GM12872 (cell line): Measurements from ENCODE around the gene PDK2.

Source experiments
- TF ChIP-seq, protein P1 (sequence below): IDR thresholded peaks from 3 replicates; pipeline ENCODE4 v1.5.1; 2011; ENCODE audit warnings: low read depth, mild to moderate bottlenecking, low read length, moderate library complexity; ENCODE audit not compliant: insufficient read depth

The PDK2 gene

DNA sequence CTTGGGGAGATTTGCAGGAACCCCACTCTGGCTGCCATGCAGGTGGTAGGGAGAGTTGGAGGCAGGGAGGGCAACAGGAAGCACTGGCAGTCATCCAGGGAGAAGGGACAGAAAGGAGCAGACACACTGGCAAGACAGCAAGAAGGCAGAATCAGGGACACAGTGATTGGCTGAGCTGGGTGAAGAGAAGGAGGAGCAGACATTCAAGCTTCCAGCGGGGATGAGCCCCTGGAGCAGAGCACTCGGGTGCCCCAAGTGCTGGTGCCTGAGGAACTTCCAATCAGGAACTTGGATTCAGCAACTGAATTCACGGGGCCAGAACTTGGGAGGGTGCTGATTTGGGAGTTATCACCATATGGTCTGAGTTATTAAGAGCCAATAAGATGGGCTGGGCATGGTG is 45.5 kb upstream of the PDK2 start:
- TF ChIP-seq, protein P1, sequence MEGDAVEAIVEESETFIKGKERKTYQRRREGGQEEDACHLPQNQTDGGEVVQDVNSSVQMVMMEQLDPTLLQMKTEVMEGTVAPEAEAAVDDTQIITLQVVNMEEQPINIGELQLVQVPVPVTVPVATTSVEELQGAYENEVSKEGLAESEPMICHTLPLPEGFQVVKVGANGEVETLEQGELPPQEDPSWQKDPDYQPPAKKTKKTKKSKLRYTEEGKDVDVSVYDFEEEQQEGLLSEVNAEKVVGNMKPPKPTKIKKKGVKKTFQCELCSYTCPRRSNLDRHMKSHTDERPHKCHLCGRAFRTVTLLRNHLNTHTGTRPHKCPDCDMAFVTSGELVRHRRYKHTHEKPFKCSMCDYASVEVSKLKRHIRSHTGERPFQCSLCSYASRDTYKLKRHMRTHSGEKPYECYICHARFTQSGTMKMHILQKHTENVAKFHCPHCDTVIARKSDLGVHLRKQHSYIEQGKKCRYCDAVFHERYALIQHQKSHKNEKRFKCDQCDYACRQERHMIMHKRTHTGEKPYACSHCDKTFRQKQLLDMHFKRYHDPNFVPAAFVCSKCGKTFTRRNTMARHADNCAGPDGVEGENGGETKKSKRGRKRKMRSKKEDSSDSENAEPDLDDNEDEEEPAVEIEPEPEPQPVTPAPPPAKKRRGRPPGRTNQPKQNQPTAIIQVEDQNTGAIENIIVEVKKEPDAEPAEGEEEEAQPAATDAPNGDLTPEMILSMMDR: no peak

DNA sequence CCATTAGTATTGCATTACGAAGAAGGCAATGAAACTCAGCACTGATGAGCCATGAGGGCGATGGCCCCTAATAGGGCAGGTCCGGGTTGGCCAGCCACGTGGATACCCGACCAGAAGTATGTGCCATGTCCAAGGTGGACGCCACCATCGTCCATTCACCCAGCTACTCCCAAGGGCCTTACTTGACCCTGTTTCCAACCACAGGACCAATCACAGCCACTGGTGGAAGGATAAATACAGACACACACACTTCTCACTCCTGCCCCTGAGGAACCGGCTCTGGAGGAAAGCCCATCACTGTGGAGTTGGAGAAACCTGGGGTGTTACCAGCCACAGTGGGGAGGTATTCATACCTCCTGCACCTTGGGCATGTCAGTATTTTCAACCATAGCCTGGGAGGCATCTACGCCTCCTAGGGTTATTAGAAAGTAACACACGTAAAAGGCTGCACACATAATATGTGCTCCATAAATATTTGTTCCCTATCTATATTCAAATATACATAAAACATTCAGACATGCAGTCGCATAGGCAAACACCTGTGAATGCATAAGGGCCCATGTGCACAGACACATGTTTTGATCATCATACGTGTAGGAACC is 44.6 kb upstream of the PDK2 start:
- TF ChIP-seq, protein P1: no peak

DNA sequence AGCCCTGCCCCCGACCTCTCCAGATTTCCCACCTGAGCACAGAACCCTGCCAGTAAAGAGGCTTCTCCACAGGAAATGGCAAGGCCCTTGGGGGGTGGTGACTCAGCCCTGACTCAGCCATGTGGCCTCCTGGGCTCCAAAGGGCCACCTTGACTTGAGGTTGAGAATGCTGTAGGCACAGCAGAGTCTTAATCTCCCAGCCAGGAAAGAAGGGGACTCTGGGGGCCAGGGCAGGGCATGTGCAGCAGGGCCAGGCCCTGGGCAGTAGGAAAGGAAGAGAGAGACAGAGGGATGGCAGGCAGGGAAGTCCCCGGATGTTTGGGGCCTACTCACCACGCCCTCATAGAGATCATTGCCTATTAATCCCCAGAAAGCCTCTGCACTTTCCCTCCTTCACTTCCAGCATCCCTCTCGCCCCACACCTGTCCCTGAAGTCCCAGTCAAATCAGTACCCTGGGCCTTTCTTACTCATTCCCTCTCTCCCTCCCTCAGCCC is 44.0 kb upstream of the PDK2 start:
- TF ChIP-seq, protein P1: no peak

DNA sequence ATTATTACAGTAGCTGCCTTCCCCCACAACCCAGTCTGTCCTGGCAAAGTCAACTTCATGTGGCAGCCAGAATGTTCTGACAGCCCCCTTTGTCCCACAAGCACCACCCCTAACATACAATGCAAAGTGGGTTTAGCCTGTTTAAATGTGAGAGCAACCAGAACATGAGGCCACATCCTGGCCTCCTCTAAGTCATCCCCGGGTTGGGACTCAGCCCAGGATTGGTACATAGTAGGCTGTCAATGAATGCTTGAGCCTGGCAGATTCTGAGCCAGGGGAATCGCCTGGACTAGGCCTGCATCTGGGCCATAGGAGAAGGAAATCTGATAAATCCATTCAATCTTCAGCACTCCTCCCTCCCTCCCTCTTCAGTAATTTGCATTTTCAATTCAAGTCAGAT is 43.5 kb upstream of the PDK2 start:
- TF ChIP-seq, protein P1: no peak

DNA sequence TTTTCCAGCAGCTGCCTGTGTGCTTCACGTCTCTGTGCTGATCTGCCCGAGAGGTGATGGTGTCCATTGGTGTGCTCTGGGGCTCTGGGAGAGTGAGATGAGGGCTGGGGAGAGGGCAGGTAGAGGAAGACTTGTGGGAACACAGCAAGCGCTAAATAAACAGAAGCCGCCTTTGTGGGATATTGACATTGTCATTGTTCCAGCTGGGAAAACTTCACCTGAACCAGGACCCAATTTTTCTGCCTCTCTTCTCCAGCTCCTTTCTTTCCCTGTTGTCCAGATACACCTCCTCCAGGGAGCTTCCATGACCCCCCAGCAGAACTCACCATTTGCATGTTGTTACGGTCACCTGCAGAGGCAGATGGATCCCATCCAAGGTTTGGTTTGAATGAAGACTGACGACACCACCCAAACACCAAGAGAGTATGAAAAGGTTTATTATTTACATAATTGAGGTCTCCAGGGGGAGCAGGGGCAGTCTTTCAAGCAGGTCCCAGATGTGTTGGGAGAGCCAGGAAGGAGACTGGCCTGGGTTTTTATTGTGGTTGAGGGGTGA is 42.8 kb upstream of the PDK2 start:
- TF ChIP-seq, protein P1: no peak

DNA sequence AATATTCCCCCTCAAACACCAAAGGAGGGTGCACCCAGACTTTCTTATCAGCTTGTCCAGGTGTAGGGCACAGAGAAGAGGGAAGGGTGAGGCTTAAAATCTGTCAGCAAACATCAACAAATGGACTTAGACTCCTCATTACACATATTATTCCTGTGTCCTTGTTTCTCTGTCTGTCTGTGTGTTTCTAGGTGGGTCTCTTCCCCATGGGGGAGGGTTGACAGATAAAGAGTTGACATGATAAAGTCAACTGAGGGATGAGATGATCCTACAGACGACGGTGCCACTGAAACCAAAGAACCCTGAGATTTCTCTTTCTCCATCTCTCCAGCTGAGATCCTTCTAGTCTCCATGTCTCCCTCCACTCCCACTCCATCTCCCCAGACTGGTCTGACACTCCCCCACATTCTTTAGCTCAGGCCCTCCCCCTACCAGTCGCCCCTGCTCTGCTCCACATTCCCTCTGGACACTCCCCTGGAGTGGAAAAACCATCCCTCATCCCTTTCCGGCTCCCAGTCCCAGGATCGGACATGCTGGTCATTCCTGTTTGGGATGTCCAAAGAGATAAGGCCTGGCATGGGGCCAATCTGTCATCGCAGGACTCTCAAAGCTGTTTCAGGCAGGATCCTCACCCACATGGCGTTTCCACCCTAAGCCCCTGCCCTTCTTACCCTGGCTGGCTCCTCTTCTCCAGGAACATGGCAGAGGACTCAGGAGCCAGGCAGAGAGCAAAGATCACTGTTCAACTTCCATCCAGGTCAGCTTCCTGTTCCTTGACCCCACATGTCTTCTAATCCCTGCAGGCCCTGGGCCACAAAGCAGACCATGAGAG is 42.1 kb upstream of the PDK2 start:
- TF ChIP-seq, protein P1: no peak

DNA sequence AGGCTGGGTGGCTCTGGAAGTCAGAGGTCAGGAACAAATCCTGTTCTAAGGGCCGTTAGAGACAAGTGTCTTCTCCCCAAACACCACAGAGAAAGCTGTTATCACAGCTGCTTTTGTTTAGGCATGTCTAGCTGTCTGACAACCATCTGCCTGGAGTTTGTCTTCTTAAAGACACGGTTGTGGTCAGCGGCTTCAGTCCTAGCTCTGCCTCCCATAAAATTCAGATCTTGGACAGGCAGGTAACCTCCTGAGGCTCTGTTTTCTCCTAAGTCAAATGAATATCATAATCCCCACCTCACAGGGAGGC is 41.5 kb upstream of the PDK2 start:
- TF ChIP-seq, protein P1: no peak
